Panc1 (cell line): ENCODE measurements around the gene LARP7.

Experiments used
- CTCF ChIP-seq: fragments of 450-650 bp; IDR thresholded peaks from 2 replicates; pipeline ENCODE4 v1.5.1; 2017; ENCODE audit warnings: mild to moderate bottlenecking
- POLR2AphosphoS5 ChIP-seq: IDR thresholded peaks from 2 replicates; pipeline ENCODE4 v1.6.1; 2012; ENCODE audit warnings: mild to moderate bottlenecking, low read depth, low read length, moderate library complexity
- REST ChIP-seq, 2 experiments: IDR thresholded peaks; 2 replicates each; pipeline ENCODE4 v1.6.1; 2011 to 2012; ENCODE audit warnings: low read depth in 2 of 2, control low read depth in 1 of 2, low read length in 1 of 2, mild to moderate bottlenecking in 1 of 2, moderate library complexity in 1 of 2; ENCODE audit not compliant: insufficient read depth in 1 of 2
- SIN3A ChIP-seq: IDR thresholded peaks from 2 replicates; pipeline ENCODE4 v1.6.1; 2012; ENCODE audit warnings: low read depth, mild to moderate bottlenecking, low read length, moderate library complexity, borderline replicate concordance; ENCODE audit not compliant: insufficient read depth

DNA sequence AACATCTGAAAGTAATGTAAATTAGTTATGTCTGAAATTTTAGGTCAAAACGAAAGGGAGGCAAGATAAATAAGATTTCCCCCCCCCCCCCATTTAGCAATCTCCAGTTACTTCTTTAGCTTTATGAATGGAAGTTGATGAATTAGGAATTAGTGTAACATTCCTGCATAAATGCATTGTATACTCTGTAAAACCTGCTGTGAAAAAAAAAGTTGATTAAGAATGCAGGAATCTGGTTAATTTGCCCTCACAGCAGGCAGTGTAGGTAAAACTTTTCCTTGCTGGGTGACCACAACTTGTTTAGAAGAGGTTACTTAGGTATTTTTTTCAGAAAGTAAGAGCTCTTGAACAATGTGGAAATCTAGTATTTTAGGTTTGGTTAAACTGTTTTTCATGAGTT lies 15.3 kb downstream of the LARP7 start:
- no peak for TF ChIP-seq POLR2AphosphoS5
- TF ChIP-seq CTCF: no peak
- no peak for TF ChIP-seq REST (IDR thresholded peaks at IDR 0.05; ENCODE audit: insufficient read depth in 1 of 2, low read depth in 2 of 2, low read length in 1 of 2)
- no peak for TF ChIP-seq SIN3A
